Mesodermal cell (in vitro differentiated cells): ENCODE results near the gene RELN.
"Not testable (repeated sequence)": the region's sequence is repeated elsewhere in the genome, so short reads cannot be mapped to it uniquely, and the experiment has no call there.

ENCODE experiments used
- H3K27ac ChIP-seq: 2 replicates; pipeline ENCODE4 v1.7.0; 2013; ENCODE audit warnings: mild to moderate bottlenecking, low read depth, low read length, moderate library complexity; ENCODE audit not compliant: severe bottlenecking
- H3K36me3 ChIP-seq: 2 replicates; pipeline ENCODE4 v1.7.1; 2013; ENCODE audit warnings: mild to moderate bottlenecking, low read length, moderate library complexity; ENCODE audit not compliant: control insufficient read depth, insufficient read depth
- H3K4me1 ChIP-seq: one replicate; pipeline ENCODE4 v1.7.1; 2013; ENCODE audit warnings: mild to moderate bottlenecking, low read length; ENCODE audit not compliant: insufficient read depth, control insufficient read depth, poor library complexity, severe bottlenecking
- H3K4me3 ChIP-seq: 2 replicates; pipeline ENCODE4 v1.7.0; 2013; ENCODE audit warnings: low read length, control low read depth, mild to moderate bottlenecking; ENCODE audit not compliant: insufficient read depth, poor library complexity, severe bottlenecking; ENCODE audit errors: extremely low read depth
- H3K9me3 ChIP-seq: 2 replicates; pipeline ENCODE4 v1.7.1; 2013; ENCODE audit warnings: mild to moderate bottlenecking, low read length, moderate library complexity; ENCODE audit not compliant: control insufficient read depth
- WGBS, 2 experiments: methylation state at CpG; one replicate each; pipeline ENCODE4 v1.1.5; 2013; ENCODE audit warnings: missing lambda C conversion rate in 2 of 2; ENCODE audit not compliant: insufficient coverage in 2 of 2; 5-methylcytosine and 5-hydroxymethylcytosine counted together

RELN gene

GRCh38 chr7:103921692-103922091 is 67.8 kb downstream of the RELN start:
- H3K36me3 ChIP-seq, result no peaks in the 10 kb centered on the region
- H3K27ac ChIP-seq, result no peak overlapping the region
- WGBS, 2 experiments, result 60% methylated on average over 1 of the region's 1 CpG; no CpG with 5 or more reads in 1 of the 2 experiments
- peaks cover 4% of the 10 kb centered on the region for H3K4me1 ChIP-seq
- no peaks in the 10 kb centered on the region for H3K9me3 ChIP-seq
- H3K4me3 ChIP-seq, result no peak overlapping the region

- Histone ChIP-seq H3K4me1 (peaks cover 4% of the 10 kb centered on the region), H3K36me3 (no peaks in the 10 kb centered on the region), H3K27ac (peak overlapping the region; percentile 25), H3K4me3 (no peak overlapping the region), H3K9me3 (no peaks in the 10 kb centered on the region)
- WGBS, 2 experiments, result 66 to 69% methylated on average over 6 of the region's 8 CpGs
Measured at GRCh38 chr7:103919272-103919868, 70.1 kb downstream of the RELN start.

DNA sequence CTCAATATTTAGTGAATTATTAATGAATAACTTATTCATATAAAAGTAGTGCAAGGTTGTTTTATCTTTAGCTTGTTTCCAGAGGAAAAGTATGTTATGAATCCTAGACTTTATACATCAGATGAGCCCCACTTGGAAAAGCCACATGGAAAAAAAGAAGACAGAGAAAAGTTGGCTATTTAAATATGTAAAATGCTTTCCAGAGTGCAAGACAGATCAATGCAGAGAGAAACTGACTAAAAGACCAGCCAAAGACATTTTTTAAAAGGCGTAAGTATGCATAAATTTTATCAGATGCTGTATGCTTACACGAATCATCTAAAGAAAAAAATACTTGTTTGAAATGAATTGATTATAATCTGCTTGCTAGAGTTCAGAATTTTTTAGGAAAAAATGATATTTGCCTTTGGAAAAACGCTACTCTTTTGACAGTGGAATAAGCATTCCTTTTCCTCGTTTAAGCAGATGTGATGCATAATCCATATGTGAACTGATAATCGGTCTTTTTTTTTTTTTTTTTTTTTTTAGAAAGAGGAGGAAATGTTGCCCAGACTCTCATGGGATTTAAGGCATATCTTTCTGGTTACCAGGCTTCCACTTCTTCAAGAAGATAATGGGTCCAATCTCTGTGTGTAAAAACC is 70.7 kb downstream of the RELN start:
- peaks cover 4% of the 10 kb centered on the region for H3K4me1 ChIP-seq
- no peaks in the 10 kb centered on the region for H3K36me3 ChIP-seq
- no peaks in the 10 kb centered on the region for H3K9me3 ChIP-seq
- H3K4me3 ChIP-seq, result no peak overlapping the region
- 92 to 95% methylated on average over 2 to 4 of the region's 5 CpGs for WGBS, 2 experiments
- no peak overlapping the region for H3K27ac ChIP-seq

- peaks cover 4% of the 10 kb centered on the region for H3K4me1 ChIP-seq
- H3K36me3 ChIP-seq, result no peaks in the 10 kb centered on the region
- WGBS, 2 experiments, result no CpG with 5 or more reads among the region's 1 CpG
- no peak overlapping the region for H3K27ac ChIP-seq
- no peaks in the 10 kb centered on the region for H3K9me3 ChIP-seq
- no peak overlapping the region for H3K4me3 ChIP-seq
Measured at GRCh38 chr7:103915680-103916357, 73.6 kb downstream of the RELN start.

GRCh38 chr7:103914147-103914899 is 75.1 kb downstream of the RELN start:
- peaks cover 3% of the 10 kb centered on the region for H3K4me1 ChIP-seq
- no peak overlapping the region for H3K27ac ChIP-seq
- no peaks in the 10 kb centered on the region for H3K9me3 ChIP-seq
- H3K36me3 ChIP-seq, result no peaks in the 10 kb centered on the region
- H3K4me3 ChIP-seq, result no peak overlapping the region
- 95 to 96% methylated on average over 4 of the region's 6 CpGs for WGBS, 2 experiments

- no peaks in the 10 kb centered on the region for H3K36me3 ChIP-seq
- no peak overlapping the region for H3K4me3 ChIP-seq
- no peaks in the 10 kb centered on the region for H3K9me3 ChIP-seq
- no peak overlapping the region for H3K27ac ChIP-seq
- WGBS, 2 experiments, result no CpG with 5 or more reads among the region's 1 CpG
- H3K4me1 ChIP-seq, result no peaks in the 10 kb centered on the region
Measured at GRCh38 chr7:103912891-103913605, 76.4 kb downstream of the RELN start.

GRCh38 chr7:103911015-103911414 is 78.4 kb downstream of the RELN start:
- not testable (repeated sequence) for H3K4me1 ChIP-seq, H3K9me3 ChIP-seq, H3K4me3 ChIP-seq, H3K36me3 ChIP-seq, H3K27ac ChIP-seq
- WGBS, 2 experiments, result no CpG with 5 or more reads among the region's 1 CpG

- H3K4me3 ChIP-seq, result no peak overlapping the region
- H3K4me1 ChIP-seq, result no peaks in the 10 kb centered on the region
- no peaks in the 10 kb centered on the region for H3K36me3 ChIP-seq
- WGBS, 2 experiments, result 73 to 75% methylated on average over 1 of the region's 2 CpGs
- no peaks in the 10 kb centered on the region for H3K9me3 ChIP-seq
- H3K27ac ChIP-seq, result no peak overlapping the region
Measured at GRCh38 chr7:103905997-103906396, 83.5 kb downstream of the RELN start.

- no peaks in the 10 kb centered on the region for H3K4me1 ChIP-seq
- H3K4me3 ChIP-seq, result no peak overlapping the region
- no peaks in the 10 kb centered on the region for H3K36me3 ChIP-seq
- whole genome bisulfite sequencing, 2 experiments, result 83 to 86% methylated on average over 1 to 2 of the region's 3 CpGs
- H3K9me3 ChIP-seq, result no peaks in the 10 kb centered on the region
- H3K27ac ChIP-seq, result peak overlapping the region; percentile 13
Measured at GRCh38 chr7:103902917-103903316, 86.5 kb downstream of the RELN start.

DNA sequence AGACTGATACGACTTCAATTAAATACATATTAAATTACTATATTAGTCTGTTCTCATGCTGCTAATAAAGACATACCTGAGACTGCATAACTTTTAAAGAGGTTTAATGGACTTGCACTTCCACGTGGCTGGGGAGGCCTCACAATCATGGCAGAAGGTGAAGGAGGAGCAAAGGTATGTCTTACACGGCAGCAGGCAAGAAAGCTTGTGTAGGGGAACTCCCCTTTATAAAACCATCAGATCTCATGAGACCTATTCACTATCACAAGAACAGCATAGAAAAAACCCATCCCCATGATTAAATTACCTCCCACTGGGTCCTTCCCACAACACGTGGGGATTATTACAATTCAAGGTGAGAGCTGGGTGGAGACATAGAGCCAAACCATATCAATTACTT is 92.6 kb downstream of the RELN start:
- H3K4me3 ChIP-seq, H3K36me3 ChIP-seq, H3K4me1 ChIP-seq, H3K27ac ChIP-seq, H3K9me3 ChIP-seq: not testable (repeated sequence)
- WGBS, 2 experiments, result 71% methylated on average over 1 of the region's 4 CpGs; no CpG with 5 or more reads in 1 of the 2 experiments
